ENCODE results near the gene SEC16B.
A peak's percentile ranks its signal among the peaks of the same experiment; 100 is the strongest.

The SEC16B gene

DNA sequence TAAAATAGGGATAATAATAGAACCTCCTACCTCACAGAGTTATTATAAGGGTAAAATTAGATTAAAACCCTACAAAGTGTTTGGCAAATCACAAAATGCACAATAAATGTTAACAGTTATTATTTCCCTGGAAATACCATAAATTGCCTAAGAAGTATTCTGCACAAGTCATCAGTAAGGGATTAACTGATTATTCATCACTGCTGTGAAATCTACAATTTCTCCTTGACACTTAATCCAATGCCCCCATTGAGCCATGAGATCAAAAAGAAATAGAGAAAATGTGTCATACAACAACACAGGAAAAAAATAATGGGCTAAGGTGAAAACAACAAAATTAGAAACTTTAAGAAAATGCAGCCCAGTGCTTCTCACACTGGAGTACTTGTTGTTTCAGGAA is 6.7 kb upstream of the SEC16B start:
- no peak for DNase-seq

DNA sequence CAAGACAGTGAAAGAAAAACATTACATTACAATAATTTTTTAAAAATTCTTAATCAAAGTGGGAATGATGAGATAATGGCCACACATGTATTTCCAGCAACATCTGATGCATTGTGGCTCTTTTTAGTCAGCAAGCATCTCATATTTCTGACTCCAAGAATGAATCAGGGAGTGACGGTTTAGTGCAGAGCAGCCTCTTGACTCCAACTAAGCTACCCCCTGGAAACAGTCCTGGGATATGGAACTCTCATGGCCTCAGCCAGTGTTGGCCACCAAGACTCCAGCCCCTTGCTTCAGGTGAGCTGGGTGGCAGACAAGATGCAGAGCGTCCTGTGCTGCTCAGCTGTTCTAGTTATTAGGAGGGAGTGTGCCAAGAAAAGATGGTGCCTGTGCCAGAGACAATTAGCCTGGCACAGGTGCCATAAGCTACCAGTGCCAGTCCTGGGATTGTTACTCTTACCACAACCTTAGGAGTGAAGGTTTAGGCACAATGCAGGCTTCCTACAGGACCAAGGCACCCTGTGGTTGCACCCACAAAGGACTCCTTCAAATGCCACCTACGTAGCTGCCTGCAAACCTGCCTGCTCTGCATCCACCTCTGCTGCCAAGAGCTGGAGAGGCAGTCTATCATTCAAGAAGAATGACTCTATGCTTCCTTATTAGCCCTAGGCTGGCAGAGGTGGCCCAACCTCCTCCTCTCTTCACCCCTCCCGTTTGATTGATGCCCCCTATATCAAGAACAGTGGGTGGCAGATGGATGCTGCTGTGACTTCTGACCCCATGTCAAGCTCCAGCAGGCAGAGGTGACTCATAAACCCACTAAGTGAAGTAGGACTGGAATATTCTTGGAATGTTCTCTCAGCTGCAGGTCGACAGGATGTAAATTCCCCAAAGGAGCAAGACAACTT is 6.0 kb upstream of the SEC16B start:
- no peak for DNase-seq

DNA sequence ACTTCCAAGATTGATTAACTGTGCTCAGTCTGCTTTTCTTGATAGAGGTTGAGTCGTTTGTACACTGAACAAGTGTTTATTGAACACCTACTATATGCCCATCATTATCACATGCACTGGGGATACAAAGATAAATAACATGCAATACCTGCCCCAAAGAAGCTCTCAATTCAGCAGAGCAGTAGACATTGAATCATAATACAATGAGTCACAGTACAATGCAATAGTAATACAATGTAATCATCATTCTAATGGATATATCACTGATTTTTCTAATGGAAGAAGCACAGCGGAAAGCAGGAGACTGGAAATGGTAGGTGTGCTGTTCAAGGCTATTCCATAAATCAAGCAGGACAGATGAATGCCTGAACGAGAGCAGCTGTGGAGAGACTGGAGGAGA is 3.7 kb upstream of the SEC16B start:
- no peak for DNase-seq

DNA sequence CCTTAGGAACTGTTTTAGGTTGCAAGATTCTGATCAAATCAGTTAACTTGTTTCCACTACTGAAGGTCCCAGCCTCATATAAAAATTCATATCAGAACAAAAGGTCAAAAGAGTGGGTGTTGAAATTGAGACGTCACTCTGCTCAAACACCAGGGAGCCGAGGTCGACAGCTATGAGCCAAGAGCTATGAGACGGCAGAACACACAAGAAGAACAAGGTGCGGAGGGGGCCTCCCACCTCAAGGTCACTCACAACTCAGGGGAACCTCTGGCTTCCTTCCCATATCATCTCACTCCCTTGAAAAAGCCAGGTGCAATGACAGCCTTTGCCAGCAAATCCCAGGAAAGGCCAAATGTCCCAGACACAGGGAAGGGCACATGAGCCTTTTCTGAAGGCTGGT is 749 bp downstream of the SEC16B start:
- DNase-seq = no peak

DNA sequence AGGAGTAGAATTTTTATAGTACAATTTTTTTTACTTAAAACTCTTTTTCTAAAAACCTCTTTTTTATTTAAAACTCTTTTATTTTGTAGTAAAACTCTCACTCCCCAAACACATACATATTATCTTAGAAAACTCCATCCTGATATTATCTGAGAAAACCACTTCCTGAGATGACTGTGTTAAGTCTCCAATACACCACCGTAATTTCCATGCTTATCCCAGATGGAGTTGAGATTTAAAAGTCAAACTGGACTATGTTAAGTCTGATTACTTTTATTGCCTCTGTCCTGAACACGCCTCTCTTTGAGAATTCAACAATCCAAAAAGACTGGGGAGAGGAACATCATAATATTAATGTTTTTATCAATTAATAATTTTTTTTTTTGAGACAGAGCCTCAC is 3.7 kb downstream of the SEC16B start:
- DNase-seq = no peak

DNA sequence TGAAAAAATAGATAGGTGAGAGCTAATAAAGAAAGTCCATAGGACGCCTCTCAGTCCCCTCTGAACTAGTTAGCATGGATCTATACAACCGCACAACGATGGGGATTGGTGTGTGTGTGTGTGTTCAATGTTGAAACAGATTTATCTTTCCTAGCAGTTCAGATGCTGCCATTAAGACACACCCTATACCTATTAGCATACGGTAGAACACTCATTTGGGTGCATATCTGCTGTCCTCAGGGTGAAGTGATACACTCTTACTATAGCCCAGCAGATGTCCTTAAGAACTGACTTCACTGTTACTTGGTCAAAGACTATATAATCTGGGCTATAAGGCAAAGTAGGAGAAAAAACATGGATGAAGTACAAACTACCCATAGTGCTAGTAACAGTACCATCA is 4.6 kb downstream of the SEC16B start:
- no peak for DNase-seq

DNA sequence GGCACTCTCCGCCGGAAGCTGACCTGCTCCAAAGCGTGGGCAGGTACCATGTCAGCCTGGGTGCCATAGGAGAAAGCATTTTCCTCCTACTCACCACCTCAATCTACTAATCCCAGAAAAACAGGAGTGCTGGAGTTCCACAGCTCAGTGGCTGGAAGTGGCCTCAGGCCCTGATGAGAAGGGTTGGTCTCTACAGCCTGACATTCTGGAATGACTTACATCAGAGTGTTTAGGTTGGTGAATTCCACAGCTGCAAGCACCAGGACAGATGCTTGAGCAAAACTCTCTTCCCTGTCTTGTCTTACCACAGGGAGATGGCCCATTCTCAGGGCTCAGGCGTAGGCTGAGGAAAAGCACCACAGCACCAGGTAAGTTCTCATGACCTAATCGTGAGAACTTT is 5.5 kb downstream of the SEC16B start:
- DNase-seq = no peak

DNA sequence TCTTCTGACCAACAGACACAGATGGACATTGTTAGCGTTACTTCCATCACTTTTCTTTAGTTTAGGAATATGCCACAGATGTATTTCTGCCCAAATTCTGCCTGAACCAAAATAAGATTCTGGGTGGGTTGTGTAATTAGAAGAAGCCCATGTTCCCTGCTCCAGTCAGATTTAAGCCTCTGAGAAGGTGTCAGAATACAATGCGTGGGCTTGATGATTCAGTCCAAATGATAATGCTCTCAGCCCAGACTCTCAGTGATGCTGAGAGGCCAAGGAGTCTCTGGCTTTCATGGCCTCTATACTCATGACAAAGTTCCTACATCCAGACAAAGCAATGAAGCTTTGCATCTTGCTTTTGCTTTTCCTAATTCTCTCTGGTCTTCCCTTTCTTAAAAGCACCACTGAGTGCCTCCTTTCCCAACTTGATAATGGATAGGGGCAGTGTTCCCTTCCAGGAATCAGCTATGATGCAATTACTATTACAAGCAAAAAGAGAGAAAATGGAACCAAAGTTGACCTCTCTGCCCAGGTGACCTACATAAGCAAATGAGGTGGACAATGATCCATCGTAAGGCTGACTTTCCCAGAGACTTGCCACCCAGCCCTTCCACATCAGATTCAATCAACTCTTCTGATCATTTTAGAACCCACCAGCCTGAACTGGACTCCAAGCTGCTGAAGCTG is 8.8 kb downstream of the SEC16B start:
- DNase-seq = no peak

DNA sequence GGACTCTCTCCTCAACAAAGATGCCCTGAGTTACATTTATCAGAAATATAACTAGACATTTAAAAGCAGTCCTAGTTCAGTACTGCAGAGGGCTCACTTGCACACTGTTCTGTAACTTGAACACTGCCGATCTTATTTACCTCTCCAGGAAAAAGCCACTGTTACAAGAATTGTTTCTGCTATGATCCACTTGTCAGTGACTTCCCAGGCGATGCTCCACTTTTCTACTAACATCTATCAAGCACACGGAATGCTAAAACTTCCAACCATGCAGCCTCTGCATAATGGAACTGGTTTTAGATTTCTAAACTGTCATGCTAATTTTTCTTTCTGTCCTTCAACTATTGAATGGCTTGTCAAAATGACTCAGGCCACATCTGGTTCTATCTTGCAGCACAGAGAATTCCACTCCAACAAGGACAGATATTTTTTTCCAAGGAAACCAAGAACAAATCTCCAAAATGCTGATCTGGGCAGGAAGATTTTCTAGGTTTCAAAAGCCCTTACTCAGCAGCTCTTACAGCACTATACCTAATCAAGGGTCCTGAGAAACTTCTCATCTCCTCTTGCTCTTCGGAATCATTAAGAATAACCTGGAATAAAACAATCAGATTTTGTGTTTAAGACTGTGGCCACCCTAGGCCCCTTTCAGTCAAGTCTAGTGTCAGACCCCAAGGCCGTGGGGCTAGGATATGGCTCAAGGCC is 9.9 kb downstream of the SEC16B start:
- no peak for DNase-seq

DNA sequence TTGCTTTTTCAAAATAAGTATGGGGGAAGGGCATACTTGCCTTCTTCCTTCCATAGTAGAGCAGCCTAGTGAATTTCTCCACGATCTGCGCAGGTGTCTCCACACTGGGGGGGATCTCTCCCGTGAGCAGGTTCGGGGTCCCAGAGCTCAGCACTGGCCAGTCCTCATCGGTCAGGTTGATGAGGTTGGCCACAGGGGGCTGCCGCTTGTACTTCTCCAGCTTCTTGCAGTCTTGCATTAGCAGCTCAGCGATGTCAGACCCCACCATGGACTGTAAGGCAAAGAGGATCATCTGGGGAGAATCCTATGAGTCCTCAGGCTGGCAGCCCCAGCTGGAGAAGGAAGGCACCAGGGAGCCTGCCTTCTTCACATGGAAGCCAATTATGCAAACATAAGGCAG is 11.8 kb downstream of the SEC16B start:
- DNase-seq = no peak

DNA sequence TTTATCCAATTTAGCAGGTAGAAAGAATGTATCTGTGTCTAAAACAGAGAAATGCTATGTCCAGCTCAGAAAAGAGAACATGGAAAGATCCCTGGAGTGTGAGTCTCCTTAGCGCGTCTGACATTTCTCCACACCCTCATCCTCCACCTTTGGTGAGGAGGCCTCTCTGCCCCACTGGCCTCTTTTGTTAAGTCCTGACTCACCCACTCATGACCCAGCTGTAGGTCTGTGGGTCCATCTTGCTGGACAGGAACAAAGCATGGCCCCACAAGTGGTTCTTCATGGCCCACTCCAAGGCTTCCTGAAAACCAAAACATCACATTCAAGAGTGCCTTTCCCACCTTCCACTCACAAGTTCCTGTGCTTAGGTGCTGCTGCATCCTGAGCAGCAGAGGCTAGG is 15.8 kb downstream of the SEC16B start:
- DNase-seq = no peak

DNA sequence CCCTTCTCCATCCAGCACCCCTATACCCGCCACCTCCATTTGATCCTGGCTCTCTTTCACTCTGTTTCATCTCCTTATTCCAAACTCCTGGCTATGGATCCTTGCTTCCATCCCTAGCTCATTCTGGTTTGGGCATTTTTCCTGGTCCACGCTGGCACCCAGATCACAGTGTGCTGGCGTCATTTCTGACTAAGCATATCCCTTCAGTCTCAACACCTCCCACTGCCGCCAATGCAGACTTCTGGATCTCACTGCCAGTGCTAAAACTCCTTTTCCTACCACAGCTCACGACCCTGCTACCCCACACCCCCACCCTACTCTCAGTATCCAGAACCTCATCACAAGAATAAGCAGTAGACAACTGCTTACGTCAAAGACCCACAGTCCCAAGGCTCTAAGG is 16.3 kb downstream of the SEC16B start:
- no peak for DNase-seq

DNA sequence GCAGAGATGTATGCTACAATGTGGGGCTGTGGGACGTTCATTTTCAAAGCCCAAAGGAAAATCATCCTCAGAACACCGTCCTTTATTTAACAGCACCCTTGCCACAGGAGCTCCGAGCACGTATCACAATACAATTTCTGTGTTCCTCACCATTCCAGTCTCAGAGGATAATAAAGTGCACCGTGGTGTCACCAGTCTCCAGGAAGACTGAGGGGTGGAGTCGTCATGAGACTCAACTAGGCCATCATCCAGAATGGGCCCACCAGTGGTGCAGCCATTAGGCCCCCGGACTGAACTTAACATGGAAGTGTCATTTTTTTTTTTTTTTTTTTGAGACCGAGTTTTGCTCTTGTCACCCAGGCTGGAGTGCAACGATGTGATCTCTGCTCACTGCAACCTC is 17.2 kb downstream of the SEC16B start:
- DNase-seq = no peak

DNA sequence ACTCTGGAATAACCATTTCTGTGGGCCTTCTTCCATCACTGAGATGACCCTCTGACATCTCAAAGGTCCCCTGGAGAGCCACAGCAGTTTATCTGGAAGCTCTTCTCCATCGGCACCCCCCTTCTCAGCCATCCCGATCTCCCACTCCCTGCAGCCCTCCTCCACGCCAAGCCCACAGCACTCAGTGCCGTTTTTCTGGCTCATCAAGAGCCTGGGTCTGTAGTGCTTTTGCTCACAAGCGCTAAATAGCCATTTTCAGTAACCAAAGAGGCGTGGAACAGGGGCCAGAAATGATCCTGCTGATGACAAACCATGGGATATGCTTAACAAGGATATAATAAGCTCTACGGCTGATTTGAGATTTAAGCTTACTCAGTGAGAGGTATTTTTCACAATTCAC is 17.6 kb downstream of the SEC16B start:
- no peak for DNase-seq

DNA sequence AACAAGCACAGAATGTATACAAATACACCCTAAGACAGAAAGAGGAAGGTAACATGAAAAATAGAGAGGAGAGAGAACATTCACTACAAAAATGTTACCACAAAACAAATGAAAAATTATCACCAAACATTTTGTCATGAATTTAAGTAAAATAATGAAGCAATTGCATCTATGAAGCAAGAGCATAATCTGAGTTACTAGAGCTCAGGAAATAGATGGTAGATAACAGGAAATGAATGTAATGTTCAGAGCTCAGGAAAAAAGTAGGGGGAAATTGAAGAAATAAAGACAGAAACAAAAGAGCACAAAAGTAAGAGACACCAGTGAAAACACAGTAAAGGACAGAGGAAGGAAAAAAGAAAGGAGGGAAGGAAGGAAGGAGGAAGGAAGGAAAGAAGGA is 19.4 kb downstream of the SEC16B start:
- DNase-seq = no peak

DNA sequence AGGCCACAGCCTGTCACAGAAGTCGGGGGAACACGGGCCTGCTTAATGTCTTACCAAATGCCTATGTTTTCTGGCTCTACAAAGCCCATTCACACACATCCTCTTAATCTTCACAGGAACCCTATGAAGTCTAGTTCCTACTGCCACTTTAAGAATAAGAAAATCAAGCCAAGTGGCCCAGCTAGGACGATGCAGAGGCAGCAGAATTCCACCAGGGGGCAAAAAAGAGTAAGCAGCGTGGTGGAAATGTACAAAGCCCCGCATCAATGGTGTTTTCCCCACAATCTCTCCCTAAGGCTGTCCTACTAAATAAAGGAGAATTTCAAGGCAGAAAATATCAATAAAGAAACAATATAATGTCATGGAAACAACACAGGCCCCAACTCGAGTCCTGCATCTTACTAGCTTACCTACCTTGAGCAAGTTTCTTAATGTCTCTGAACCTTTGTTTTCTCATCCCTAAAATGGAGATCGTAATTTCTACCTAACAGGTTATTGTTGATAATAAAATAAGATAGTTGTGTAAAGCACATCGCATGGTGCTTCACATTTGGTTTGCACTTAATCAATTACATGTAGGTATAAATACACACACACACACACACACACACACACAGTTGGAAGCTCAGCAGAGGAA is 21.4 kb downstream of the SEC16B start:
- DNase-seq = peak; percentile 9

DNA sequence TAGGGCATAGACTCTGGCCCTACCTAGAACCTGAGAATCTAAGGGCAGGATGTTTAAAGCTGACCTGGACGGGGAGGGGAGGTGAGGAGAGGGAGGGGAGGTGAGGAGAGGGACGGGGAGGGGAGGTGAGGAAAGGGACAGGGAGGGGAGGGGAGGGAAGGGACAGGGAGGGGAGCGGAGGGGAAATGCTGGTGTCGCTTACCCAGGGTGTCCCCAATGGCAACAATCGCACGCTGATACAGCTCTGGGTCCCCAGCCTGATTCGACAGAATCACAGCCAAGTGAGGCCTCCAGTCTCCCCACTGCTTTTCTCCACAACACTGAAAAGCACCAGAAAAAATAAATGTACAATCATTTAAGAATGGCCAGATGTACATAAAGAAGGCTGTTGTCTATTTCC is 22.2 kb downstream of the SEC16B start:
- no peak for DNase-seq

DNA sequence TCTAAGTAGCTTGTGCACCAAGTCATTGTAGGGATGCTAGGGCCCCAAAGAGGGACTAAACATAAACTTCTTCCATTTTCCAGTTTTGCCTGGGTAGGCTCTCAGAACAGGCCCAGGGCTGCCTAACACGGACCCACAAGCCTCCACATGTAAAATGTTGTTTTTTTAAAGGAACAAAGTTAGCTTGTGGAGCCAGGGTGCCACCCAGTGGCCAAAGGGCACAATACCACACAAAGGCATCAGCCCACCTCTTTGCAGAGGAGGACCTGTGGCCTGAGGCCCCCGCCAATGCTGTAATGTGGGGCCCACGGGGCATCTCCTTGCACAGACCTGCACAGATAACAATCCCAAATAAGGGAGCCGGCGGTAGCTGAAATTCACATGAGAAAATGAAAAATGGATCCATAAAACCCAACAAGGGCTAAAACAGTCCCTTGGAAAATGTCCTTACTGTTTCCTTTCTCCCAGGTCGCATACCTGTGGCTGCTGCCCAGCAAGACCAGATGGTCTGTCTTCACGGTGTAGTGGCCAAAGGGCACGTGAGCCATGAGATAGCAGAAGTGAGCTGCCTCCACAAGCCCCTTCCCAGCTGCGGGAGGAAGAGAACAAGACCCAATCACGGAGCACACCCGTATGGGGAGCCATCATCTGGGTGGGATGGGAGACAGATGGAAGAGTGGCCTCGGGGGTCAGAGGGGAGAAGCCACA is 23.8 kb downstream of the SEC16B start:
- no peak for DNase-seq

DNA sequence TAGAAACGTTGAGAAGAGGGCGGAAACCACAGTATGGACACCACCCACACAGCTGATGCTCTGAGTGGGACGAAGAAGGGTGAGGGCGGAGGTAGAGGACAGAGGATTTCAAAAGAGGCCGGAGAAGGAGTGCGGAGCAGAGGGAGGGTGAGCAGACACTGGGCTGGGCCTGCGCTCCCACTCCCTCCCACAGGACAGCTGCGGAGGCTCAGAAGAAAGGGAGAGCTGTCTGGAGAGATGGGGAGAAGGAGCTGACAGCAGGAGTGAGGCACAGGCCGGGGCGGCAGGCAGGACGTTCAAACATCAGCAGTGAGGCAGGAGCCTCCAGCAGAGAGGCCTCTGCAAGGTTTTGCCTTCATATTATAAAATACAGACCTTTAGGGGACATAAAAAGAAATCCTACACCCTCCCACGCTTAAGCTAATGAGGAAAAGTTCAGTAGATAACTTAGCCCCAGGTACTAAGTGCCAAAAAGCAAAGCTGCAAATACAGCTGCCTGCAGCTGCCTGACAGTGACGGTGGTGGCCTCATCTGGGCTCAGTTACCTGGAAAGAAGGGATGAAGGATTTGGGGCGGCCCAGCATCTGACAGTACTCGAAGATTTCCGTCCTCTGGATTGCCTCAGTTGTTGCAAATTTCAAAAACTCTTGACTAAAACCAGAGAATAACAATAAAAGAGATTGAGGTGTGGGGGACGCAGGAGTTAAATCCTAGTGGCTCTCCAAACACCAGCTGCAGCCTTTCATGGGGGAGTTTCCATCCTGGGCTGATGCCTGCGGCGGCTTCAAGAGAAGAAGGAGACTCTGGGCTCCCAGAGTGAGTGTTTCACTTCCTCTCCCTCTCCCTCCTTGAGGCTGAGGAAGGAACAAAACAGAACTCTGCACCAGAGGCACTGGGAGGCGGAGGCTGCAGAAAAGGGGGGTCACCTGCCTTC is 25.6 kb downstream of the SEC16B start:
- no peak for DNase-seq

DNA sequence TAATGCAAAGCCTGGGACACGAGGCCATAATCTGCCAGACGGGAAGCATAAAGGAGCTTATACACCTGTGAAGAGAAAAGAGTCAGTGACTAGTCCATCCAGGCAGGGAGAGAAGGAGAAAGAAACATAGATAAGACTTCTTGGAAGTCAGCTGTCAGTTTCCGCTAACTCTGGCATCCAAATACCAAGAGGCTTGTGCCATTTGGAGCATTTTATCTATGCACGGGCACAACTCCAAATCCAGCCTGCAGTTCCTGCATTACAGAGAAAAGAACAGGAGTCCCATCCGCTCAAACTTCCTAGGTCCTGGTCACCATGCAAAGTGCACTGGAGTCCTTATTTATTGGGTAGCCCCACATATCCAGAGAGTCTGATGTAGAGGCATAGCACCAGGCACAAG is 27.9 kb downstream of the SEC16B start:
- no peak for DNase-seq

DNA sequence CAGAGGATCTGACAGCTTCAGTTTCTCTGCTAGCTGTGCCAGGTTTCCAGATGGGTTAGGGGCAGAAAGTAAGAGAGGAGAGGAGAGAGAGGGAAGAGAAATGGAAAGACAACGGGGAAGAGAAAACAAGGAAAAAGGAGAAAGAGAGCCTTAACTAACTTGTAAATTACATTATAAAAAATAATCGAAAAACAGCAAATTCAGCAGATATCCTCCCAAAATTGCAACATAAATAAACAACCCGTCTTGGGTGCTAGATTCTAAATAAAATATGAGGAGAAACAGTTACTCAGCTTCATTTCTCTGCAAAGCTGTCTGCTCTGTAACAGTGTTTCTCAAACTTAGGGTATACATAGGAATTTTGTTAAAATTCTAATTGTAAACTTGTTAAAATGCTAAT is 29.2 kb downstream of the SEC16B start:
- DNase-seq = no peak

DNA sequence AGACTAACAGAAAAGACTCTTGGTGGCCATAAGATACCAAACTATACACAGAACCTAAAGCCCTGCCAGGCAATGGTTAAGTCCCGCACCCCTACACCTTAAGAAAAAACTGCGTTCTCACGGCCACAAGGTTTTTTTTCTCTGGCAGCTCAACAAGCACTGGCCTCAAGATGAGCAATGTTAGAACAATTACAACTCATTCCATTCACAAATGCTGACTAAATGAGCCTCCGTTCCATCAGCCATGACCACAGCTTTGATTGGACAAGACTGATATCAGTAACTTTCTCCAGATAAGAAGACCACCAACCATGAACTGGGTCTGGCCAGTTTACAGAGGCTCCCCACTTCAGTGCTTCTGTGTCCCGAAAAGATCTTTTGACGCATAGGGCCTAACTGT is 31.9 kb downstream of the SEC16B start:
- DNase-seq = no peak
